HG02870 (cell line): ENCODE data around the gene CHMP1A.
"Not testable (repeated sequence)": the region's sequence is repeated elsewhere in the genome, so short reads cannot be mapped to it uniquely, and the experiment has no call there.

Experiments
- ATAC-seq: cut with Tn5 transposase; IDR thresholded peaks from one replicate; pipeline ENCODE4 v1.9.1; 2021; ENCODE audit warnings: mild to moderate bottlenecking, moderate library complexity; ENCODE audit not compliant: unreplicated experiment

Gene CHMP1A

GRCh38 chr16:89693289-89693731 lies 35.8 kb upstream of the CHMP1A start:
- ATAC-seq = no peak

GRCh38 chr16:89691986-89692569 lies 34.6 kb upstream of the CHMP1A start:
- ATAC-seq = no peak

DNA sequence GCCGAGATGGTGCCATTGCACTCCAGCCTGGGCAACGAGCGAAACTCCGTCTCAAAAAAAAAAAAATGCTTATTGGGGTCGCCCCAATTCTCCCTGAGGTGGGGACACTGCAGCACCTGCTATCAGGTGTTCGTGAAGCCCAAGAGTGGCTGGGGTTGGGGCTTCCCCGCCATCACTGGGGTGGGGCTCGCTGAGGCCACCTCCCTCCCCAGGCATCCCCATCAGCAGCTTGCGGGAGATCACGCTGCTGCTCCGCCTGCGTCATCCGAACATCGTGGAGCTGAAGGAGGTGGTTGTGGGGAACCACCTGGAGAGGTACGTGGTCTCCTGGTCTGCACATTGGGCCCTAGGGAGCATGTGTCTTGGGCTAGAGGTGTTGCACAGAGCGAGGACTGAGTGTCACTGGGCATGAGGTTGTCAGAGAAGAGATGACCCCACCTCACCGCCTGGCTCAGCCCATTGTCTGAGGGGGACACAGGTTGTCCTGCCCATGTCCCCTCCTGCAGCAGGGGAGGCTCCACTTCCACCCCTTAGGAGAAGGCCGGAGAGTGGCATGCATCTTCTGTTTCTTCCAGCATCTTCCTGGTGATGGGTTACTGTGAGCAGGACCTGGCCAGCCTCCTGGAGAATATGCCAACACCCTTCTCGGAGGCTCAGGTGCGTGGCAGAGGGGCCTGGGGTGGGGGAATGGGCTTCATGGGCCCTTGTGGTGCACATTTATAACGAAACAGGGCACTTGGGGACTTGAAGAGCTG lies 33.9 kb upstream of the CHMP1A start:
- ATAC-seq = no peak

DNA sequence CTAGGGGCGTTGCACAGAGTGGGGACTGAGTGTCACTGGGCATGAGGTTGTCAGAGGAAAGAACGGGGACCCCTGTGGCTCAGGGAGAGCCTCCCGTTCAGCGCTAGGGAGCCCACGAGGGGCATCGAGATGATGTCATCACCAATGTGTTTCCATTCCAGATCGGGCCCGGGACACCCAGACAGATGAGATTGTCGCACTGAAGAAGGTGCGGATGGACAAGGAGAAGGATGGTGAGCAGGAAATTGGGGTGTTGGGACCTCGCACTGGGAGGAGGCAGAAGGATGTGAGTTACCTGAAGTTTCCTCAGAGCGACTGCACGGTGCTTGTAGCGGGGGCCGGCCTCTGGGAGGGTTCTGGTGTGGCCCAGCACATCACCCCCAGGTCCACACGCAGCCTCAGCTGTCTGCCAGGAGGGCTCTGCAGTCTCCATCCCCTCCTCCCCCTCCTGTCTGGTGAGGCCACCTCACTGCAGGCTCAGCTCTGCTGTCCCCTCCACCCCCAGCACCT lies 32.9 kb upstream of the CHMP1A start:
- ATAC-seq = no peak

GRCh38 chr16:89689621-89690020 lies 32.1 kb upstream of the CHMP1A start:
- not testable (repeated sequence) for ATAC-seq

DNA sequence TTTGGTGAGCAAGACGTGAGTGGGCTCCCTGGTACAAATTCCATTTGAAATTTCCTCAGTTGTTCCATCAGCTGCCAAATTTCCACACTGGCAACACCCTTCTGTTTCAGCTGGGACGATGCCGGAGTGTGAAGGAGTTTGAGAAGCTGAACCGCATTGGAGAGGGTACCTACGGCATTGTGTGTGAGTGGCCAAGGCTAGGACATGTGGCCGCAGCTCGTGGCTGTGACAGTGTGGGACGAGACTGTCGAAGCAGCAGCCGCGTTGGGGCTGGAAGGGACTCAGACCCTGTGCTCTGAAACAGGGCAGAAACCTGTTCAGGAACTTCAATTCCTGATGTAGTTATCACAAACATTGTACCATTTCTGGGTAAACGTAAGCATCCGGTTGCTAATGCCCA lies 31.6 kb upstream of the CHMP1A start:
- ATAC-seq = no peak

- no peak for ATAC-seq
These were observed 30.9 kb upstream of the CHMP1A start for GRCh38 chr16:89688395-89688794.

GRCh38 chr16:89687092-89687940 lies 29.8 kb upstream of the CHMP1A start:
- ATAC-seq = peak; percentile 25

DNA sequence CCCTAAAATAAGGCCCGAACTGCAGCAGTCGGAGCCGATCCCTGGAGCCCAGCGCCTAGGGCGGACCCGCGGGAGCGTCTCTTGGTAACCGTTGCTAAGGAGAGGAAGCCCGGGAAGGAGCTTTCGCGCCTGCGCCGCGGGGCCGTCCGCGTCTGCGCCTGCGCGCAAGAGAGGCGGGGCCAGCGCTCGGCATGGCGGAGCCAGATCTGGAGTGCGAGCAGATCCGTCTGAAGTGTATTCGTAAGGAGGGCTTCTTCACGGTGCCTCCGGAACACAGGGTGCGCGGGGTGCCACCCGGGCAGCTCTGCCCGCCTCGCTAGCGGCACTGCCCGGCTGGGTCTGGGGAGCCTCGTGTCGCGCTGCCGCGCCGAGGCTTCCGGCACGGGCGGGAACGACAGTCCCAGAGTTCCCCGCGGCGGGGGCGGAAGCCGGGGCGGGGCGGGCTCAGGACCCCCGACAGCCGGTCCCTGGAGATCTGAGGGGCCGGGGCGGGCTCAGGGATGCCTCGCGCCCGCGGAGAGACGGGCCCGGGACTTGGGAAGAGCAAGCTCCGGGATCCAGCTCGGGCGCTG lies 29.1 kb upstream of the CHMP1A start, which contains the start of gene CDK10:
Gene CDK10, plus strand, starts transcription at position 170 of the 572 bp plus-strand sequence. Its CDS starts 22 bp downstream, at position 192.
- ATAC-seq = peak; percentile 85

DNA sequence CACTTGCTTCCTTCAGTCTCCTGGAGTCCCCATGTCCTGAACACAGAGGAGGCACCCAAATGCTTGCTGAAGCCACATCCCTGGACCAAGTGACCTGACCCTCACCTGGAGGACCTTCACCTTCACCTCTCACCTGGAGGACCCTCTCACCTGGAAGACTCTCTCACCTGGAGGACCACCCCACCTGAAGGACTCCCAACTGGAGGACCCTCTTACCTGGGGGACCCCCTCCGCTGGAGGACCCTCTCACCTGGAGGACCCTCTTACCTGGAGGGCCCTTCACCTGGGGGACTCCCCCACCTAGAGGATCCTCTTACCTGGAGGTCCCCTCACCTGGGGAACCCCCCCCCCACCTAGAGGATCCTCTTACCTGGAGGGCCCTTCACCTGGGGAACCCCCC lies 28.4 kb upstream of the CHMP1A start:
- no peak for ATAC-seq

DNA sequence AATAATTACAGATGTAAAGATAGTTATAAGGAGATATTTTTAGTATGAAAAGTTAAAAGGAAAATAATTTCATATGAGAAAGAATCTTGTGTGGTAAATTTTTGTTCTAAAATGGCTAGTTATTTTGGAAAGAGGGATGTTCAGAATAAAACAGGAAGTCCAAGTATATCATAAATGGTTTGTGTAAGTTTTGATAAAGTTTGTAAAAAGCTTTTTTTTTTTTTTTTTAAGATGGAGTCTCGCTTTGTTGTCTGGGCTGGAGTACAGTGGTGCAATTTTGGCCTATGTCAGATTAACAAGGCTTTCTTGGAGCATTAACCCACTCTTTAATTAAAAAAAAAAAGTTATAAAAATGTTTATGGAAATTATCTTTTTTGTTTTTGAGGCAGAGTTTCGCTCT lies 20.8 kb upstream of the CHMP1A start:
- ATAC-seq = no peak

DNA sequence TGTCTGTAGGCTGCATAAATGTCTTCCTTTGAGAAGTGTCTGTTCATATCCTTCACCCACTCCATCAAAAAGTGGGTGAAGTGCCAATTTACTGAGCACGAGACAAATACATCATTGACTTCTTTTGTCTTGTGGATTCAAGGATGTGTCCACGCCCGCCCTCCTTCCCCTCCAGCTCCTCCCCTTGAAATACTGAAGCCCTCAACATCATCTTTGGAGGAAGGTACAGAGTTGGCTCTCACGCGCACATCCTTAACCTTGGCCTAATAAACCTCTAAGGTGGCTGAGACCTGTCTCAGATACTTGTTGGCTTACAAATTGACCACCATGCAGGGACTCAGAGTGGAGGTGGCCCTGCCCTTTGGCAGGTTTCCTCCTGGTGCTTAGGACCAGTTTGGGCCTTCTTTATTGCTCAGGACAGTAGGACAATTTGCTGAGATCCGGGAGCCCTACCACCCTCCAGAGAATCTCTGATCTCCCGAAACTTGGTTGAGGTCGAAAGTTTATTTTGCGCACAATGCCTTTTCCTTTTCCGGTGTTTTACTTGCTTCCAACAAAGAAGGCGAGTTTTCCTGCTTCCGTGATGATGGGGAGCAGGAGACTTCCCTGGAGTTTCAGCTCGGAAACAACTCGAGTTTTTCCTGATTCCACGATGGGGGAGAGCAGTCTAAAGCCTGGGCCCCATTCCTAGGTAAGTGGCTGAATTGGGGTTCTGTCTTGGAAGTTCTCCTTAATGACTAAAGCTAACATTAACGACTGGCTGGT lies 14.9 kb upstream of the CHMP1A start:
- no peak for ATAC-seq

- not testable (repeated sequence) for ATAC-seq
These were observed 14.1 kb upstream of the CHMP1A start for GRCh38 chr16:89671565-89671964.

DNA sequence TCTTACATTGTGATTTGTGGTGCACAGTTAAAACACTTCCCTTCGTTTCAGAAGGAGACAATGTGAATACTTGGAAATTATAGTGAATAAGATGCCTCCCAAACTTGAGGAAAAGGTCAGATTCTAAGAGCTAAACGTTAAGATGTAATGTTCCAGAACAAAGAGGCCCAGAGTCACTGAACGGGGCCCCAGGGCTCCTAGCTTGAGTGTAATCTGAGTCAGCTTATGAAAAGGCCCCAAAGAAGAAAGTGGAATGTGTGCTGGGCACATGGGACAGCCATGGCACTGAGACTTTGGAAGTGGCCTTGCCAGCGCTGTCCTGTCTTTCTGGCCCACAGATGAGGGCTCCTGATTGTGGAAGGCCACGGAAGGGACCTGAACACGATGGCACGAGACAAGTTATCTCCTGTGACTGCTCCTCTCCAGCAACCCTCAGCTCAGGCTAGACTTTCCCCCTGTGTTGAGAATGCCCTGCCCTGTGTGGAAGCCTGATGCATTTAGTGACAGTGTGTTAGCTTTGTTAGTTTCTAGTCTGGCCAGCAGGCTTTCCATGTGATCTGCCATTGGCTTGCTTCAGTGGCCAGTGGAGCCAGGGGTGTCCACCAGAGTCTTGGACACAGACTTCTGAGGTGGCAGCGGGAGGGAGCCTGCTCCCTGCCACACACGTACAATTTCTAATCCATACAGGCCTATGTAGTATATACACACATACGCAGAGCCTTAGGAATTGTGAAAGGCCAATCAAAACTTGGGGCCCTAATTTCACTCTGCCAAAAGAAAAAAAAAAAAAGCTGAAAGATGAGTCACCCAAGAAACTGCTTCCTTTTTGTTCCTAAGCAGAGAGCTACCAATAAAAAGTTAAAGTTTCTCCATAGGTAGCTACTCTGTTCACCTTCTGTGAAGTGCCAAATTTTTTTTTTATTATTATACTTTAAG lies 13.3 kb upstream of the CHMP1A start:
- no peak for ATAC-seq

DNA sequence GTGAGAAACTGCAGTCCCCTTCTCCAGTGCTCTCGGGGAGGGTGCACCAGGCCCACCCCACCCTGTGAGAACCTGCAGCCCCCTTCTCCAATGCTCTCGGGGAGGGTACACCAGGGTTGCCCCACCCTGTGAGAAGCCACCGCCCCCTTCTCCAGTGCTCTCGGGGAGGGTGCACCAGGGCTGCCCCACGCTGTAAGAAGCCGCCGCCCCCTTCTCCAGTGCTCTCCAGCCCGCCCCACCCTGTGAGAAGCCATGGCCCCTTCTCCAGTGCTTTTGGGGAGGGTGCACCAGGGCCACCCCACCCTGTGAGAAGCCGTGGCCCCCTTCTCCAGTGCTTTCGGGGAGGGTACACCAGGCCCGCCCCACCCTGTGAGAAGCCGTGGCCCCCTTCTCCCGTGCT lies 12.2 kb upstream of the CHMP1A start:
- ATAC-seq = no peak

GRCh38 chr16:89668790-89669158 lies 11.3 kb upstream of the CHMP1A start:
- no peak for ATAC-seq

DNA sequence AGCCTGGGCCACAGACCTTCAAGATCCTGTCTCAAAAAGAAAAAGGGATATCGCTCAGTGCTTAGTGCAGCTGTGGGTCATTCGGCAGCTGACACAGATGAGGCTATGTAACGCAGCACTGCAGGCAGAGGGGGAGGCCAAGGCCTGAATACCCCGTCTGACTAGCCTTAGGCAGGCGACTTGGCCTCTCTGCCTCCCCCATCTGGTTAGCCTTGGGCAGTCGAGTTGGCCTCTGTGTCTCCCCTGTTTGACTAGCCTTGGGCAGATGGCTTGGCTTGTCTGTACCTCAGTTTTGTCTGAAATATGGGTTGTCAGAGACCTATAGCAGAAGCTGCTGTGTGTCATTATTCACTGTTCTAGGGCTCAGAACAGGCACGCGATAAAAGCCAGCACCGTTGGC lies 10.1 kb upstream of the CHMP1A start:
- ATAC-seq = no peak

- not testable (repeated sequence) for ATAC-seq
These were observed 9.5 kb upstream of the CHMP1A start for GRCh38 chr16:89667000-89667399.

- not testable (repeated sequence) for ATAC-seq
These were observed 6.7 kb upstream of the CHMP1A start for GRCh38 chr16:89664238-89664637.
